ENCODE data around the gene ANTXR2. TPM values are rescaled to one million over a fixed set of nuclear protein-coding genes. Genes with fewer than 3 reads are reported as not detected.
"Not testable (repeated sequence)": the region's sequence is repeated elsewhere in the genome, so short reads cannot be mapped to it uniquely, and the experiment has no call there.

The ANTXR2 gene
- total RNA-seq, 1 experiment from 2014 or later: 72.0 TPM

DNA sequence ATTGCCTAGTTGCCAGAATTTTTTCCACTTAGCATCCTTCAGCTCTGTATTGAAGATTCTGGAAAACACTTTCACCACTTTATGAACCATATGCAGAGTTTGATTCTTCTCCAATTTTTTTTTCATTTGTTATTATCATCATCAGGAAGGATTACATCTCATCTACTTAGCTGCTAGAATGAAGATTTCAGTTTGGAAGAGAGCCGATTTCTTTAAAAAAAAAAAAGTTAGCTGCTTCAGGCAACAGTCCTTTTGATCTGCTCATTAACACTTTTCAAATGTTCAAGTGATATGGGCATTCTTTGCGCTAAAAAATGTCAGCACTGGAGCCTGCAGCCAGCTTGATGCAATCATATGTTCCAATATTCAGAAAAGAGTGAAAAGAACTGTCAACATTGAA, 76.2 kb downstream of the ANTXR2 start:
- Histone ChIP-seq H3K36me3 (no peaks in the 10 kb centered on the region), H3K27ac (no peak overlapping the region), H3K27me3 (replicated peaks) (no peaks in the 10 kb centered on the region), H3K4me3 (no peak overlapping the region), H3K9me3 (replicated peaks) (no peaks in the 10 kb centered on the region), H3K4me1 (replicated peaks) (no peaks in the 10 kb centered on the region)
- DNase-seq (ENCODE audit: low read depth in 1 of 2, low spot score in 2 of 2): no peak

DNA sequence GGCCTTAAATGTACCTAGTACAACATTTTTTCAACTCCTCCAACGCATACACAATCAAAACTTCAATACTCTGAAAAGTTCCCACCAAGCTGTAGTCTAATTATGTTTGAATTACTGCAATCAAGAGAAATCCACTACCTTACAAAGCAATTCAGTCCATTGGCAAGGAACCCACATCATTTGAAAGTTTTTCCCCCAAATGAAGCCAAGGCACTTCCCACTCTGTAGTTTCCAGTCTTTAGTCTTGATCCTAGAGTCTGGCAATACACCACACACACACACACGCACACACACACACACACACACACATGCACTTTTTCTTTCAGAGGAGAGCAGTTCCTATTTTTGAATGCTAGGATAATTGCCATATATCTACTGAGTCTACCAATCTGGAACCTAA, 79.6 kb downstream of the ANTXR2 start:
- no peak overlapping the region for H3K27ac ChIP-seq
- H3K9me3 ChIP-seq (replicated peaks): no peaks in the 10 kb centered on the region
- no peaks in the 10 kb centered on the region for H3K36me3 ChIP-seq
- no peaks in the 10 kb centered on the region for H3K4me1 ChIP-seq (replicated peaks)
- no peak for DNase-seq (ENCODE audit: low read depth in 1 of 2, low spot score in 2 of 2)
- H3K27me3 ChIP-seq (replicated peaks): no peaks in the 10 kb centered on the region
- H3K4me3 ChIP-seq: no peak overlapping the region

DNA sequence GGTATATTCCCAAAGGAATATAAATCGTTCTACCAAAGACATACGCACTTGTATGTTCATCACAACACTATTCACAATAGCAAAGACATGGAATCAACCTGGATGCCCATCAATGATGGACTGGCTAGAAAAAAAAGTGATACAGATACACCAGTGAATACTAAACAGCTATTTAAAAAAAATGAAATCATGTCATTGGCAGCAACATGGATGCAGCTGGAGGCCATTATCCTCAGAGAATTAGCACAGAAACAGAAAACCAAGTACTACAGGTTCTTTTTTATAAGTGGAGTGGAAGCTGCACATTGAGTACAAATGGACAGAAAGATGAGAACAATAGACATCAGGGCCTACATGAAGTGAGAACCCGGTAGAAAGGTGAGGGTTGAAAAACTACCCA, 81.4 kb downstream of the ANTXR2 start:
- Histone ChIP-seq H3K4me3 (no peak overlapping the region), H3K27ac (no peak overlapping the region), H3K4me1 (replicated peaks) (no peaks in the 10 kb centered on the region), H3K36me3 (no peaks in the 10 kb centered on the region), H3K27me3 (replicated peaks) (no peaks in the 10 kb centered on the region), H3K9me3 (replicated peaks) (no peaks in the 10 kb centered on the region)
- no peak for DNase-seq (ENCODE audit: low read depth in 1 of 2, low spot score in 2 of 2)

- not testable (repeated sequence) for H3K9me3 ChIP-seq (replicated peaks); H3K27me3 ChIP-seq (replicated peaks); H3K4me3 ChIP-seq; H3K36me3 ChIP-seq; DNase-seq (ENCODE audit: low read depth in 1 of 2, low spot score in 2 of 2); H3K4me1 ChIP-seq (replicated peaks); H3K27ac ChIP-seq
Observed at GRCh38 chr4:79991100-79991499, 81.9 kb downstream of the ANTXR2 start.

DNA sequence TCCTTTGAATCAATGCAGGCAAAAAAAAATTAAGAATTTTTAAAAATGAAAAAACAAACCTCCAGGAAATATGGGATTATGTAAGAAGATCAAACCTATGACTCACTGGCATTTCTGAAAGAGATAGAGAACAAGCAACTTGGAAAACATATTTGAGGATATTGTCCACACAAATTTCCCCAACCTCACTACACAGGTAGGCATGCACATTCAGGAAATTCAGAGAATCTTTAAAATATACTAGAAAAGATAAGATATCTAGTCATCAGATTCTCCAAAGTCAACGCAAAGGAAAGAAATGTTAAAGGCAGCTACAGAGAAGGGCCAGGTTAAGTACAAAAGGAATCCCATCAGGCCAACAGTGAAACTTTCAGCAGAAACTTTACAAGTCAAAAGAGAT, 85.6 kb downstream of the ANTXR2 start:
- H3K36me3 ChIP-seq: peaks cover 3% of the 10 kb centered on the region
- H3K4me1 ChIP-seq (replicated peaks): no peaks in the 10 kb centered on the region
- no peak overlapping the region for H3K27ac ChIP-seq
- no peaks in the 10 kb centered on the region for H3K27me3 ChIP-seq (replicated peaks)
- no peak overlapping the region for H3K4me3 ChIP-seq
- DNase-seq (ENCODE audit: low read depth in 1 of 2, low spot score in 2 of 2): no peak
- no peaks in the 10 kb centered on the region for H3K9me3 ChIP-seq (replicated peaks)

DNA sequence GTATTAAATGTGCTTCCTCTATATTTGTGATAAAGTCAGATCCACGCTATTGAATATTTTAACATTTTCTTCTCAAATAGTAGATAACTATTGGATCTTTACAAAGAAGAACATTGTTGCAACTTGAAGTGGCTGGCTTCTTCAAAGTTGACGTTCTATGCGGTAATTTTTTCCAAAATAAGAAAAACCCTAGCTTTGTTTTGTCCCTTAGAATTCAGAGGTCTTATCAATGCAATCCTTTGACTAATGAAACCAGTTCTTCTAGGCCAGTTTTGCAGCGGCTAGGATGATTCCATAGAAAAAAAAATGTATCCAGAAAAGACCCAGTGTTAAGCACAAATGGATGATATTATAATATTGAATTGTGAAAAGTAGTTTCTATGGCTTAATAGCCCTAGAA, 89.6 kb downstream of the ANTXR2 start:
- no peaks in the 10 kb centered on the region for H3K9me3 ChIP-seq (replicated peaks)
- H3K4me3 ChIP-seq: no peak overlapping the region
- H3K36me3 ChIP-seq: peaks cover 16% of the 10 kb centered on the region
- H3K4me1 ChIP-seq (replicated peaks): no peaks in the 10 kb centered on the region
- no peaks in the 10 kb centered on the region for H3K27me3 ChIP-seq (replicated peaks)
- H3K27ac ChIP-seq: no peak overlapping the region
- DNase-seq (ENCODE audit: low read depth in 1 of 2, low spot score in 2 of 2): no peak

GRCh38 chr4:79982601-79983322, 90.3 kb downstream of the ANTXR2 start:
- no peaks in the 10 kb centered on the region for H3K27me3 ChIP-seq (replicated peaks)
- H3K27ac ChIP-seq: no peak overlapping the region
- no peak overlapping the region for H3K4me3 ChIP-seq
- H3K4me1 ChIP-seq (replicated peaks): no peaks in the 10 kb centered on the region
- H3K36me3 ChIP-seq: peaks cover 18% of the 10 kb centered on the region
- no peaks in the 10 kb centered on the region for H3K9me3 ChIP-seq (replicated peaks)
- no peak for DNase-seq (ENCODE audit: low read depth in 1 of 2, low spot score in 2 of 2)

DNA sequence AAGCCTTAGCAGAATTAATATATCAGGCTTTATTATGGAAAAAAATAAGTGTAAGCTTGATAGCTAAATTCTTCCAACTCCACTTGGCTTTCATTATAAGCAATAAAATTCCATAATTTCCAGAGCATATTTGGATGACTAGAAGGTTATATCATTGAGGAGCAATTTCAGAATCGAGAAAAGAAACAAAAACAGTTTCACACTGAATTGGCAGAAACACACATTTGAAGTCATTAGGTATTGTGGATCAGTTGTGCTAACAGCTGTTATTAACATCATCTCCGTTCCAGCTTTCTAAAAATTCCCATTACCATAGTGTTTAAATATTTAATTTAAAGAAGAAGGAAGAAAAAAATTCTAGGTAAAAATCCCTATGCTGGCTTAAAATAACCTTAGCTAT, 92.6 kb downstream of the ANTXR2 start:
- Histone ChIP-seq H3K27me3 (replicated peaks) (no peaks in the 10 kb centered on the region), H3K9me3 (replicated peaks) (no peaks in the 10 kb centered on the region)
- no peak for DNase-seq (ENCODE audit: low read depth in 1 of 2, low spot score in 2 of 2)

DNA sequence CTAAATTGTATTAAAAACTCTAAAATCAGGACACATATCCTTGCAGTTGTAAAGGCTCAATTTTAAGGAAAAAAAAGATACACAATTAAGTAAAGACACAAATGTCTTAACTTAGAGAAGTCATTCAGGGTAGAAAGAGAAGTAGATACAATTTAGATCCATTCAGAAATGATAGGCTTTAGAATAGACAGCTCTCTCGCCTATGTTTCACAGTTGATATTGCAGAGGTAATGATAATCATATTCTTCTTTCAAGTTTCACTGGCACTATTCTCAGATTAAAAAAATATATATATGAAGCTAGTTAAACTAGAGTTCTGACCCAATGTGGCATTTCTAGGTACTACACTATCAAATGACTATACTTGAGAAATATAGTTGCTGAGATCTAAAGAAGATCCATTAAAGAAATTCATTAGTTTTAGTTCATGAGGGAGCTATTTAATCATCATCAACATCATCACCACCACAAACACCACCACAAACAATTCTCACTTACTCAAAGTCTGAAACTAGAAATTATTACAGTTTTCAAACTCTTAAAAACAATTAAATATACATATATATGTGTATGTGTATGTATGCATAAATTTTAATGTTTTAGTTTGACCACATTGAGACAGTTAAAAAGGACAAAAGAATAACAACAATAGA, 93.1 kb downstream of the ANTXR2 start:
- no peaks in the 10 kb centered on the region for H3K4me1 ChIP-seq (replicated peaks)
- no peaks in the 10 kb centered on the region for H3K9me3 ChIP-seq (replicated peaks)
- peaks cover 34% of the 10 kb centered on the region for H3K36me3 ChIP-seq
- no peak for DNase-seq (ENCODE audit: low read depth in 1 of 2, low spot score in 2 of 2)
- H3K4me3 ChIP-seq: no peak overlapping the region
- H3K27ac ChIP-seq: no peak overlapping the region
- H3K27me3 ChIP-seq (replicated peaks): no peaks in the 10 kb centered on the region

More for the DNA sequence above, 92.6 kb downstream of the ANTXR2 start:
- Histone ChIP-seq H3K27ac (no peak overlapping the region), H3K4me1 (replicated peaks) (no peaks in the 10 kb centered on the region), H3K36me3 (peaks cover 34% of the 10 kb centered on the region), H3K4me3 (no peak overlapping the region)

DNA sequence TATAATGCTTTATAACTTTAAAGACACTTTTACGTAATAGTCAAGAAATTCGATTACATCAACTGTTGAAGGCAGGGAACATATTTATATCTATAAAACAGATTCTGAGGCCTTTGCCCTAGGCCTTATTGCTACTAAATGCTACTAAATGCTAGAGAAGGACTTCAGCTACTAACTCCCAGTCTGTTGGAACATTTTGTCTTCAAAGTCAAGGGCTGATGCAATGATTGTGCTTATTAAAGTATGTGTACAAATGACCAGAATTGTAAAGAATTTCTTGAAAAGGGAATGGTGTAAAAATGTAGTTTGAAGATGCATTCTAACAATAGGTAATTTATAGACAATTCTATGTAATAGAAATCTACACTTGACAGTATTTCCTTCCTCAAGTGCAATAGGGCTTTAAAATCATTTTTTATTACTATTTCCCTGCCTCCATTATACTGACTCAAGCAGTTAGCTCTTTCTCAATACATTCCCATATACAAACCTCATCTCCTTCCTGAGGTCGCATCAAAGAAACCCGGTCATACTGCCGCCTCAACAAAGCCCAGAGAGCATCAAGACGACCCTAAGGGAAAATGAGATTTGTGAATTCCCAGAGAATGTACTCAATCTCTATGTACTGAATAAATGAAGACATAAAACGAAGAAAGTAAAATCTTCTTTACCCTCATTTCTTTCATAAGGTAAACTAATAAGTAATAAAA, 95.7 kb downstream of the ANTXR2 start:
- Histone ChIP-seq H3K4me3 (no peak overlapping the region), H3K4me1 (replicated peaks) (no peaks in the 10 kb centered on the region), H3K9me3 (replicated peaks) (no peaks in the 10 kb centered on the region), H3K36me3 (peaks cover 32% of the 10 kb centered on the region), H3K27ac (no peak overlapping the region), H3K27me3 (replicated peaks) (no peaks in the 10 kb centered on the region)
- DNase-seq (ENCODE audit: low read depth in 1 of 2, low spot score in 2 of 2): no peak

GRCh38 chr4:79964400-79965211, 108.4 kb downstream of the ANTXR2 start:
- H3K9me3 ChIP-seq (replicated peaks): no peaks in the 10 kb centered on the region
- H3K27me3 ChIP-seq (replicated peaks): no peaks in the 10 kb centered on the region
- 0 out of 2 replicates have a peak, but pooled peaks cover 2% of the 10 kb centered on the region for H3K36me3 ChIP-seq
- no peak overlapping the region for H3K27ac ChIP-seq
- H3K4me3 ChIP-seq: no peak overlapping the region
- DNase-seq (ENCODE audit: low read depth in 1 of 2, low spot score in 2 of 2): no peak
- H3K4me1 ChIP-seq (replicated peaks): no peaks in the 10 kb centered on the region

GRCh38 chr4:79964020-79964399, 109.0 kb downstream of the ANTXR2 start:
- Histone ChIP-seq H3K4me3 (no peak overlapping the region), H3K27me3 (replicated peaks) (no peaks in the 10 kb centered on the region), H3K36me3 (0 out of 2 replicates have a peak, but pooled peaks cover 2% of the 10 kb centered on the region), H3K27ac (no peak overlapping the region), H3K9me3 (replicated peaks) (no peaks in the 10 kb centered on the region), H3K4me1 (replicated peaks) (no peaks in the 10 kb centered on the region)
- no peak for DNase-seq (ENCODE audit: low read depth in 1 of 2, low spot score in 2 of 2)

- no peaks in the 10 kb centered on the region for H3K27me3 ChIP-seq (replicated peaks)
- H3K4me3 ChIP-seq: no peak overlapping the region
- no peaks in the 10 kb centered on the region for H3K4me1 ChIP-seq (replicated peaks)
- no peak for DNase-seq (ENCODE audit: low read depth in 1 of 2, low spot score in 2 of 2)
- H3K9me3 ChIP-seq (replicated peaks): no peaks in the 10 kb centered on the region
- H3K27ac ChIP-seq: no peak overlapping the region
- H3K36me3 ChIP-seq: no peaks in the 10 kb centered on the region
Observed at GRCh38 chr4:79959652-79960051, 113.4 kb downstream of the ANTXR2 start.

All from SJSA1 (cell line).